ENCODE measurements around the gene CNTD1.
"Not testable (repeated sequence)": the region's sequence is repeated elsewhere in the genome, so short reads cannot be mapped to it uniquely, and the experiment has no call there.

The CNTD1 gene

DNA sequence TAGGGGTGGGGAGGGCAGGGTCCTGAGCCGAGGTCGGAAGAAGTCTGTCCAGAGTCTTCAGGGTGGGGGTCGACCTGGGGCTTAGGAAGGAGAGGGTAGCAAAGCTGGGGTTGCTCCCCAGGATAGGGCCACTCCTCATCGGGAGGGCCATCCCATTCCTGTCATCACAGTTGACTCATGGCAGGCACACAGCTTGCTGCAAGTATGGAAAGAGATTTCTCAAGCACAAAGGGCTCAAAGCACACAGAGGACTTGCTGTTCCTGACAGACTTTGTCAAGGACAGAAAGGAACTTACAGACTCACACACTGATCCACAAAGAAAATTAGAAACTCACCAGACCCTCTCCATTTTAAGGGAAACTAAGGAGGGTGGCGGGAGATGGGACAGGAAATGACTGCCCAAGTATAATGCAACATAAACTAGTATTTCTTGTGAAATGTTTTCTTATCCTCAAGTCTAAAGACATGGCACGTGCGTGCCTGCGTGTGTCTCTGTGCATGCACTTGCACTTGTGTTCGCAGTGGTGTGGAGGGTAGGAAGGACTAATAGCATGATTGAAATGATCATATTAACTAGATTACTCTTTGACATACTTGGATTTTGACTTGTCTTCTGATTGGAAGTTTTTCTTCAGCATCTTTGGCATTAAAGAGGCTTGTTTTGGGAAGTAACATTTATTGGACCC lies 48.1 kb downstream of the CNTD1 start:
- no peak for DNase-seq (ENCODE audit: low read depth in 2 of 2)

DNA sequence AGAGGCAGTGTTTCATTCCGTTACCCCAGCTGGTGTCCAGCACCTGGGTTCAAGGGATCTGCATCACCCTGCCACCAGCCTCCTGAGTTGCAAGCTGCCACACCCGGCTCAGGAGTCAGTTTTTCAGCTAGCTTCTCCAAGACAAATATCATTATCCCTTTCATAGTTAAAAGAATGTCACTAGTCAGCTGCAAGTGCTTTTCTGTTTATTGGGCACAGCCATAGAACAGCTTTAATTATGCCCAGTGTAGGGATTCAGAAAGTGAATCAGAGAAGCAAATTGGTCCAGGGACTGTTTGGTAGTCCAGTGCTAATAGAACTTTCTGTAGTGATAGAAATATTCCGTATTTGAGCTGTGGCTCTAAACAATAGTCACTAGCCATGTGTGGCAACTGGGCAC lies 49.4 kb downstream of the CNTD1 start:
- DNase-seq (ENCODE audit: low read depth in 2 of 2), result no peak

DNA sequence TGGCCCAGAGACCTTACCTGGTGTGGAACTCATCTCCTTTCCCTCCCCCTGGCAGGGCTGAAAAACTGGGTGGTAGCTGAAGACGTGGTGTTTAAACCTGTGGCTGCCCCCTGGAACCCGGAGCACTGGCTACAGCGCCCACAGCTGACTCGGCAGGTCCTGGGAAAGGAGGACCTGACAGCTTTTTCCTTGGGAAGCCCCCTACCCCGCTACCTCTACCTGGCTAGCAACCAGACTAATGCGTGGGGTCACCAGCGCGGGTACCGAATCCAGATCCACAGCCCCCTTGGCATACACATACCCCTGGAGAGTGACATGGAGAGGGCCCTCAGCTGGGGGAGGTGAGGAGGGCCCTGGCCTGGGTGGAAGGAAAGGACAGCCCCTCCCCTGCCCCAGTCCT lies 50.4 kb downstream of the CNTD1 start:
- DNase-seq (ENCODE audit: low read depth in 2 of 2), result no peak

DNA sequence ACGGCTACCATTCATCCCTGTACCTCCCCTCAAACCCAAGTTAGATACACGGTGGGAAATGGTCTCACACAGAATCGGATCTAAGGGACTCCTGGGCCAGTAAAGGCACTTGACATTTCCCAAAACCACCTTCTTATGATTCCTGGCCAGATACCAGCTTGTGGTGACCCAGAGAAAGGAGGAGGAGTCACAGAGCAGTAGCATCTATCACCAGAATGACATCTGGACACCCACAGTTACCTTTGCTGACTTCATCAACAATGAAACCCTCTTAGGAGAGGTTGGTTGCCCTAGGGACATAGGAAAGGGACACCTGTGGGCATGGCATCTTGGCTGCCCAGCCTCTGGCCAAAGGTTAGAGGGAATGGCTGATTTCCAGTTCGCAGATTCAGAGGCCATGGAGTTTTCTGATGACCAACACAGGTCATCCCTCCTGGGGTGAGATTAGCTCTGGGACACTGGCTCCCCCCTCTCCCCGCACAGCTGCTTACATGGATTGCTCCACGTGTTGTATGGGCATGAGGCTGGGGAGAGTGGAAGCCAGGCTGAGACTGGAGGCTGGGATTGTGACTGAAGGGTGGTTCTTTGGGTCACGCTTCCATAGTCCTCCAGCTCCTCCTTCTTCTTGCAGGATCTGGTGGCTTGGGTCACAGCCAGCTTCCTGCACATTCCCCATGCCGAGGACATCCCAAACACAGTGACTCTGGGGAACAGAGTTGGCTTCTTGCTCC lies 51.0 kb downstream of the CNTD1 start:
- no peak for DNase-seq (ENCODE audit: low read depth in 2 of 2)

DNA sequence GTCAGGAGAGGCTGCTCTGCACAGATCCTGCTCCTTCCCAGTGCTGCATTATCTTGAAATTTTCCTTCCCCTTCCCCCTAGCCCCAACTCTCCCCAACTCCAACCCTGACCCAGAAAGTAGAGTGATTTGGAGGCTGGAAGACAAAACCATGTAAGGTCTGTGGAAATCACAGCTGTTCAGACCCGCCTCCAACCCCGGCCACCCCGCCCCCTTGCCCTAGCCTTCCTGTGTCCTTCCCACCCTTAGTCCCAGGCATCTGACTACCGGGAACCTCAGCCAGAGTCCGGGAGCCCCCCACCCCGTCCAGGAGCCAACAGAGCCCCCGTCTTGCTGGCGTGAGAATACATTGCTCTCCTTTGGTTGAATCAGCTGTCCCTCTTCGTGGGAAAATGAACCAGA lies 52.3 kb downstream of the CNTD1 start, which contains the start of gene AOC3:
TSS of gene AOC3 (plus strand) at position 246 of the 400 bp plus-strand sequence. CDS start at position 391, 145 bp downstream.
- DNase-seq (ENCODE audit: low read depth in 2 of 2), result no peak

DNA sequence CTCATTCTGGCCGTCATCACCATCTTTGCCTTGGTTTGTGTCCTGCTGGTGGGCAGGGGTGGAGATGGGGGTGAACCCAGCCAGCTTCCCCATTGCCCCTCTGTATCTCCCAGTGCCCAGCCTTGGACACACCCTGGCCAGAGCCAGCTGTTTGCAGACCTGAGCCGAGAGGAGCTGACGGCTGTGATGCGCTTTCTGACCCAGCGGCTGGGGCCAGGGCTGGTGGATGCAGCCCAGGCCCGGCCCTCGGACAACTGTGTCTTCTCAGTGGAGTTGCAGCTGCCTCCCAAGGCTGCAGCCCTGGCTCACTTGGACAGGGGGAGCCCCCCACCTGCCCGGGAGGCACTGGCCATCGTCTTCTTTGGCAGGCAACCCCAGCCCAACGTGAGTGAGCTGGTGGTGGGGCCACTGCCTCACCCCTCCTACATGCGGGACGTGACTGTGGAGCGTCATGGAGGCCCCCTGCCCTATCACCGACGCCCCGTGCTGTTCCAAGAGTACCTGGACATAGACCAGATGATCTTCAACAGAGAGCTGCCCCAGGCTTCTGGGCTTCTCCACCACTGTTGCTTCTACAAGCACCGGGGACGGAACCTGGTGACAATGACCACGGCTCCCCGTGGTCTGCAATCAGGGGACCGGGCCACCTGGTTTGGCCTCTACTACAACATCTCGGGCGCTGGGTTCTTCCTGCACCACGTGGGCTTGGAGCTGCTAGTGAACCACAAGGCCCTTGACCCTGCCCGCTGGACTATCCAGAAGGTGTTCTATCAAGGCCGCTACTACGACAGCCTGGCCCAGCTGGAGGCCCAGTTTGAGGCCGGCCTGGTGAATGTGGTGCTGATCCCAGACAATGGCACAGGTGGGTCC lies 52.9 kb downstream of the CNTD1 start:
- not testable (repeated sequence) for DNase-seq (ENCODE audit: low read depth in 2 of 2)

DNA sequence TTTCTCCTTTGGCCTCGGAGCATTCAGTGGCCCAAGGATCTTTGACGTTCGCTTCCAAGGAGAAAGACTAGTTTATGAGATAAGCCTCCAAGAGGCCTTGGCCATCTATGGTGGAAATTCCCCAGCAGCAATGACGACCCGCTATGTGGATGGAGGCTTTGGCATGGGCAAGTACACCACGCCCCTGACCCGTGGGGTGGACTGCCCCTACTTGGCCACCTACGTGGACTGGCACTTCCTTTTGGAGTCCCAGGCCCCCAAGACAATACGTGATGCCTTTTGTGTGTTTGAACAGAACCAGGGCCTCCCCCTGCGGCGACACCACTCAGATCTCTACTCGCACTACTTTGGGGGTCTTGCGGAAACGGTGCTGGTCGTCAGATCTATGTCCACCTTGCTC lies 53.7 kb downstream of the CNTD1 start:
- DNase-seq (ENCODE audit: low read depth in 2 of 2), result no peak

DNA sequence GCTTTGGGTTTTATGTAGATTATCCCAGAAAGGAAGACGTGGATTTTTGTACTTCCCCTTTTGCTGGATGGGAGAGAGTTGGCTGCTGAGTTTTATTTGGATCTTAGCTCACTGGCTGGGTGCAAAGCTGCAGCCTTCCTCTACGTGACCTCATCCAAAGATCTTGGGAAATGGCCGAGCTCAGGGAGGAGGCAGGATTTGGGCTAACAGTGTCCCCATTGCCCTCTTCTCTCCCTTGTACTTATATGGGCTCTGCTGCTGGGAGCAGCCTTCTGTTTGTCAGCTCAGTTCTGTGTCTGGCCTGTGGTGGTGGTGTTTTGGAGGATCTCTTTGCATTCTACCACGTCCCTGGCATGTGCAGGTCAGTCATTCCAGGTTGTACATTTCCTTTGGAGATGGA lies 54.3 kb downstream of the CNTD1 start:
- DNase-seq (ENCODE audit: low read depth in 2 of 2), result no peak

DNA sequence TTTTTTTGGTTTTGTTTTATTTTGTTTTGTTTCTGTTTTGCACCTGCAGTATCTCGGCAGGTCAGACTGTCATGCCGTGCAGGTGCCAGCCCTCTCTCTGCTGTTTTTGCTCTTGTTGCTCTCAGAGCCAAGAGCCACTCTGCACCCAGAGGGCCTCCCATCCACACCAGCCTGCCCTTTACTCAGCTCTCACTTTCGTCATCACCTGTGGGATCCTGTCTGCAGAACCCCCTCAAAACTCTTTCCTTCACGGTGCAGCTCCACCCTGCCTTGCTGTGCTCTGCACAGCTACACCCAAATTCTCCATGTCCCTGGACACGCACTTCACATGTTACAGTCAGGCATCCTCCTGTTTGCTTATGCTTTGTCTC lies 54.9 kb downstream of the CNTD1 start:
- no peak for DNase-seq (ENCODE audit: low read depth in 2 of 2)

DNA sequence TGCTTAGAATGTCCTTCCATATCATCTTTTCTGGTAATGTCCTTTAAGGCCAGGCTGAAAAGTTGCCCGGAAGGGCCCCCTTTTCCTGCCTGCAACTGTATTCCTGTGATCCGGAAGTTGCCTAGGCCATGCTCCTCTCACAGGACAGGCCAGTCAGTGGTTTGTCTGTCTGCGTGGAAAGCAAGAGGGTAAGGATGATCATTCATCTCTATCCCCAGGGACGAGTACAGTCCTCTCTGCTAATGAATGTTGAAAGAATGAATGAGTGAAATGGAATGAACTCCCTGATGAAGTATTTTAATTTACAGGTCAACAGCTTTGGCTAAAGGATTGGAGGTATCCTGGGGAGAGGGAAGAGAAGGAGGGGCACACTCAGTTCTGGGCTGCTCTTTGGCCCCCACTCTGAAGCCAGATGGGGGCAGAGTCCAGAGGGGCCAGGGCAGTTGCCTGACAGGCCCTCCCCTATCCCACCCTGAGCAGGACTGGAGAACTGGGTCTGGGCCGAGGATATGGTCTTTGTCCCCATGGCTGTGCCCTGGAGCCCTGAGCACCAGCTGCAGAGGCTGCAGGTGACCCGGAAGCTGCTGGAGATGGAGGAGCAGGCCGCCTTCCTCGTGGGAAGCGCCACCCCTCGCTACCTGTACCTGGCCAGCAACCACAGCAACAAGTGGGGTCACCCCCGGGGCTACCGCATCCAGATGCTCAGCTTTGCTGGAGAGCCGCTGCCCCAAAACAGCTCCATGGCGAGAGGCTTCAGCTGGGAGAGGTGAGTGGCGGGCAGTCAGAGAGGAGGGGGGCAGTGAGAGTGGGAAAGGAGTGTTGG lies 55.5 kb downstream of the CNTD1 start:
- DNase-seq (ENCODE audit: low read depth in 2 of 2), result no peak

DNA sequence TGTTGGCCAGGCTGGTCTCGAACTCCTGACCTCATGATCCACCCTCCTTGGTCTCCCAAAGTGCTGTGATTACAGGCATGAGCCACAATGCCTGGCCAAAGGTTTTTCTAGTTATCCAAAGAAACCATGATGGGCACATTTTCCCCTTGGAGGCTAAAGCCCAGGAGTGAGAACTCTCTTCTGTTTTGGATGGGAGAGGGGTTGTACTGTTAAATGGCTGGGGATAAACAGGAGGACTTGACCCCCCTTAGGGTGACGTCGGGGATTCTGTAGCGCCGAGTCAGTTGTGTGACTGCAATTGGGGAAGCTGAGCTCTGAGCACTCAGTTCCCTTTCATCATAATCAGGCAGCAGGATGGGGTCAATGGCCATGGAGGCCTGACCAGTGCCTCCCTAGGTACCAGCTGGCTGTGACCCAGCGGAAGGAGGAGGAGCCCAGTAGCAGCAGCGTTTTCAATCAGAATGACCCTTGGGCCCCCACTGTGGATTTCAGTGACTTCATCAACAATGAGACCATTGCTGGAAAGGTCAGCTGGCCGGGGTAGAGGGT lies 56.5 kb downstream of the CNTD1 start:
- no peak for DNase-seq (ENCODE audit: low read depth in 2 of 2)

DNA sequence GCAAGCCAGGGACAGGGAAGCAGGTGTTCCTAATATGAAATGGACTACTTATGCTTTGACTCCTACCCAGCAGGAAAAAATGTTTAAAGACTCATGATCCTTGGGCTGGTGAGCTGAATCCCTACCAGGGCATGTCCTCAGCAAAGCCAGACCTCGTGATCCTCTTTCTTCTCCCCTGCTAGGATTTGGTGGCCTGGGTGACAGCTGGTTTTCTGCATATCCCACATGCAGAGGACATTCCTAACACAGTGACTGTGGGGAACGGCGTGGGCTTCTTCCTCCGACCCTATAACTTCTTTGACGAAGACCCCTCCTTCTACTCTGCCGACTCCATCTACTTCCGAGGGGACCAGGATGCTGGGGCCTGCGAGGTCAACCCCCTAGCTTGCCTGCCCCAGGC lies 57.4 kb downstream of the CNTD1 start:
- DNase-seq (ENCODE audit: low read depth in 2 of 2), result not testable (repeated sequence)

DNA sequence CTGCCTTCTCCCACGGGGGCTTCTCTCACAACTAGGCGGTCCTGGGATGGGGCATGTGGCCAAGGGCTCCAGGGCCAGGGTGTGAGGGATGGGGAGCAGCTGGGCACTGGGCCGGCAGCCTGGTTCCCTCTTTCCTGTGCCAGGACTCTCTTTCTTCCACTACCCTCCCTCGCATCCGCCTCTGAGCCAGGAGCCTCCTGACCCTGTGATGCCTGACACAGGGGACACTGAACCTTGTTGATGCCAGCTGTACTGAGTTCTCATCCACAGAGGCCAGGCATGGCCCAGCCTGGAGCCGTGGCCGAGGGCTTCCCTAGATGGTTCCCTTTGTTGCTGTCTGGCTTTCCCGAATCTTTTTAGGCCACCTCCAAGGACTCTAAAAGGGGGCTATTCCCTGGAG lies 57.9 kb downstream of the CNTD1 start:
- not testable (repeated sequence) for DNase-seq (ENCODE audit: low read depth in 2 of 2)

DNA sequence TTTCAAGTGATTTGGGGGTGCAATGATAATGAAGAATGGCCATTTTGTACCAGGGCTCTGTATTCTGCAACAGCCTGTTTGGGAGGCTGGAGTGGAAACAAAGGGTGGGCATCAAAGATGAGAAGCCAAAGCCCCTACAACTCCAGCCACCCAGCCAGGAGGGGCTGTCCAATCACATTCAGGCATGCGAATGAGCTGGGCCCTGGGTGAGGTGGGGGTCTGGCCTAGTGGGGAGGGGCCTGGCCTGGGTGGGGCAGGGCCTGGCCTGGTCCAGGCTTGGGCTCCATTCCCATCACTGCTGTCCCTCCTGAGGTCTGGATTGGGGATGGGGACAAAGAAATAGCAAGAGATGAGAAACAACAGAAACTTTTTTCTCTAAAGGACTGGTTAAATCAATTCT lies 58.7 kb downstream of the CNTD1 start:
- DNase-seq (ENCODE audit: low read depth in 2 of 2), result no peak

All from stimulated activated CD8-positive, alpha-beta memory T cell treated with anti-CD3 and anti-CD28 coated beads, Interleukin-7, amount 100 ng/mL, for 1 hour (primary cell).